ELF-1 (cell line): ENCODE measurements around the gene AZIN2.
"Not testable (repeated sequence)": the region's sequence is repeated elsewhere in the genome, so short reads cannot be mapped to it uniquely, and the experiment has no call there.

ENCODE experiments used
- DNase-seq: peaks from one replicate; pipeline ENCODE4 v3.0.0-alpha.2; 2016; ENCODE audit warnings: low read depth, low spot score

The AZIN2 gene

DNA sequence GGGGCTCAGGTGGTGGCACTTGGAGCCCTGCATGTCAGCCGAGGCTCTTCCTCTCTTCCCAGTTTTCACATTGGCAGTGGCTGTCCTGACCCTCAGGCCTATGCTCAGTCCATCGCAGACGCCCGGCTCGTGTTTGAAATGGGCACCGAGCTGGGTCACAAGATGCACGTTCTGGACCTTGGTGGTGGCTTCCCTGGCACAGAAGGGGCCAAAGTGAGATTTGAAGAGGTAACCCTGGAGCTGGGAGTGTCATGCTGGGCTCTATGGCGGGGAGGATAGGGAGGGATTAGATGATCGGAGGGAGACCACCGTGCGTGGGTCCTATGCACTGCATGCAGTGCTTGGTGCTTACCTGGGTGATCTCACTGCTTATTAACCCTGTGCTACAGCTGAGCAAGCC is 13.5 kb downstream of the AZIN2 start:
- DNase-seq = no peak

DNA sequence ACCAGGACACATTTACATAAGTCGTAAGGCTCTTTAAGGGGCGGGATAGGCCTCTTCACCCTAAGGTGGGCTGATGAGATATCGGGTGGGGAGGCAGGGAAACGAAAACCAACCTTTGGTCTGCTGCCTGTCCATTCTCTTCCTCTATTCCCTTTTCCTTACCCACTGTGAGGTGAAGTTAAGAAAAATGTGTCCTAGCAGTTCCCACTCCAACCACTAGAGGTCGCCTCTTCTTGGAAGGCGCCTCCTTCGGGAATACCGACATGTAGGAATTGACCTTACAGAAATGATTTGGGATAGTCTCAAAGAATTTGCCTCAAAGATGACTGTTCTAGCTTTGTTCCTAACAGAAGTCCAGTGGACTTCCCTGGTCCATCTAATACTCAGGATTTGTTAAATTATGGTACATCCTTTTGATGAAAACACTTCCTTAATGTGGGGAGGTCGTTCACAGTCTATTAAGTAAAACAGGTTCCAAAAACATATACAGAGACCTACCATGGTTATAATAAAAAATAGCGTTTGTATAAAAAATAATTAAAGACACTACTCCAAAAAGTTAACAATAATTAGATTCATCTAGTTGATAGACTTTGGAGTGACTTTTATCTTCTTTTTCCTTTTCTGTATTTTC is 14.1 kb downstream of the AZIN2 start:
- peak; percentile 77 for DNase-seq

DNA sequence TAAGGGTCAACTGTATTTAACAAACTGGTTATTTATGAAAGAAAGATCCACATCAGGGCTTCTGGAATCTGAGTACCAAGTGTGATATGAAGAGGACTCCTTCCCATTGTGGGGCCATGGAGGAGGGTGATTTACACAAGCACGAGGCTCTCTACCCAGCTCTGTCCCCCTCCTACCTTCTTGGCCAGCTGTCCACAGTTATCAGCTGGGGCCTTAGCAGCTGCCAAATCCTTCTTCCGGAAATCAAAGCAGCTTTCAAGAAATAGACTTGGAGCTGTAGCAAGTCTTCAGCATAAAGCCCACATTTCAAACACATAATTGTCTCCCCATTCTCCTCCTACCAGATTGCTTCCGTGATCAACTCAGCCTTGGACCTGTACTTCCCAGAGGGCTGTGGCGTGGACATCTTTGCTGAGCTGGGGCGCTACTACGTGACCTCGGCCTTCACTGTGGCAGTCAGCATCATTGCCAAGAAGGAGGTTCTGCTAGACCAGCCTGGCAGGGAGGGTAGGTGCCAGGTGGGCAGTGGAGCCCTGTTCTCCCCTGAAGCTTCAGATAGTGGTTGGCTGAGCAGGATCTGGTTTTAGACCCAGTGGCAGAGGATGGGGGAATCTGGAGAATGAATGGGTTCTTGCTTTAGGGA is 15.5 kb downstream of the AZIN2 start:
- no peak for DNase-seq

DNA sequence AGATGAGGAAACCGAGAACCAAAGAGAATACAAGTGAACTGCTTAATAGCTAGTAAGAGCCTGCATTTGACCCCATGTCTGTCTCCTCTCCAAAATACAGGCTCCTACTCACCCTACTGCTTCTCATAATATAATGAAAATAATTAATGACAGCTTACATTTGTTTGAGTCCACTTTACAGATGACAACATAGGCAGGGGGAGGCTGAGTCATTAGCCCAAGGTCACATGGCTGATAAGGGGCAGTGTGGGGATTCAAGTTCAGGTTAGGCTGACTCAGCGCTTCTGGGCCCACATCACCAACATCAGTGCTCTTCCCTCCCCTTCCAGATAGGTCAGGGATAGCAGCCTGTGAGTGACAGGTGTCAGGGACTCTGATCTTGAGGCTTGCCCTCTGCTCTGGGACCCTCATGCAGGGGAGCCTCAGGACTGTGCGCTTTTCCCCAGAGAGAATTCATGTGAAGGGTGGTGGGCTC is 16.2 kb downstream of the AZIN2 start:
- no peak for DNase-seq

DNA sequence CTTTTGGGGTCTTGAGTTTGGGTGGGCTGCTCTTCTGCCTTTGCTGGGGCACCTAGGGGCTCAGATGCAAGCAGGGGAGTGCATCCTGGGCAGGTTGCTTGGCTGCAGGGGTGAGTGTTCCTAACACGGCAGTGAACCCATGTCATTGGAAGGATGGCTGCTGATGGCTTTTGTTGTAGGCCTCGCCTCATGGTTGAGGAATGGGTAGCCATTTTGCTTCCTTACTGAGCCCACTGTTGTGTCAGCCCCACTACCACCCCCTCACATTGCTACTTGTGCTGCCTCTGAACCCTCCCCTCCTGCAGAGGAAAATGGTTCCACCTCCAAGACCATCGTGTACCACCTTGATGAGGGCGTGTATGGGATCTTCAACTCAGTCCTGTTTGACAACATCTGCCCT is 16.8 kb downstream of the AZIN2 start:
- no peak for DNase-seq

DNA sequence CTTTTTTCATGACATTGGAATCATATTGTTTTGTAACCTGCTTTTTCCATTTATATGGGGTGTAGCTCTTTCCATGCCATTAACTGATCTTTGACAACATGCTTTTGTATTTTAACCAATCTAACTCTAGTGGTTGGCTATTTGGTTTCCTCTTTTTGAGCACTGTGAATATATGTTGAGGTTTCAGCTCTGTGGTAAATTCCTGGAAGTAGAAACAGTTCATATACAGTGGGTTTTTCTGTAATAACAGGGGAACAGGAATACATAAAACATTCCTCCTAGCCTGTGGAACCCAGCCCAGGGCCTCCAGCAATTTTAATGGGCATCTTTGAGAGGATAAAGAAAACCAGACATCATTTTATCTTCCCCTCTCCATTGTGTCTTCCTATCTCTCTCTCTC is 17.4 kb downstream of the AZIN2 start:
- no peak for DNase-seq

DNA sequence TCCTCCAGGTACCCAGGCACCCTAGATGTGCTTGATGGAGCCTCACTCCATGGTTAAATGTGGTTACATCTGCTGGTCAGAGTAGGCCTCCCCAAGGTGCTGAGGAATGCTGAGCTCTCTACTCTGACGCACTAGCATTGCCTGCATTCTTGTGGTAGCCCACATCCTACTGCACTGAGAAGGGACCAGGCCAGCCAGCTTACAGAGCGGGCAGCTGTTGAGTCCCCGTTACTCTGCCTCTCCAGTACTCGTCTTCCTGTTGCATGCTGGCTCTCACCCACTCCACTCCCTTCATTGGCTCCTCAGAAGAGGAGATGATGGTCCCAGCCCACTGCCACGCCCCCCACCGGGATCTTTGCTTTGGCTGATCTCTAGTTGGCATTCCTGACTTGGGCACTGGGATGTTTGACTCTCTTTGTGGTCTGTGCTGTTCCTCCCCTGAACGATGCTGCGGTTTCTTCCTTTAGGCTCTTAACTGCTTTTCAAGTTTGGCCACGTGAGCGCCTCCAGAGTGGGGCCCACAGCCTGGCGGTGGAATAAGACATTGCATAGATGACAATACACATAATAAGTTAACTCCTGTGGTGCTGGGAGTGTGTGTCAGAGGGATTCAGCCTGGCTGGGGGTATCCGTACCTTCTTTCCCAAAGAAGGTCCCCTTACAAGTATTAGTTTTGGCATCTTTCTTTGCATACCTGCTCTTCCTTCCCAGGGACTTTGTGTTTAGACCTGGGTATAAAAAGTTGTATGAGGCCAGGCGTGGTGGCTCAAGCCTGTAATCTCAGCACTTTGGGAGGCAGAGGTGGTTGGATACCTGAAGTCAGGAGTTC is 18.6 kb downstream of the AZIN2 start:
- DNase-seq = peak; percentile 17

DNA sequence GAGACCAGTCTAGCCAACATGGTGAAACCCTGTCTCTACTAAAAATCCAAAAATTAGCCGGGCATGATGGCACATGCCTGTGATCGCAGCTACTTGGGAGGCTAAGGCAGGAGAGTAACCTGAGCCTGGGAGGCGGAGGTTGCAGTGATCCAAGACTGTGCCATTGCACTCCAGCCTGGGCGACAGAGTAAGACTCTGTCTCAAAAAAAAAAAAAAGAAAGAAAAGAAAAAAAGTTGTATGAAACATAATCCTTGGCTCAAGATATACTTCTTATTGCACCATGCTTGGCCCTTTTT is 19.1 kb downstream of the AZIN2 start:
- not testable (repeated sequence) for DNase-seq

DNA sequence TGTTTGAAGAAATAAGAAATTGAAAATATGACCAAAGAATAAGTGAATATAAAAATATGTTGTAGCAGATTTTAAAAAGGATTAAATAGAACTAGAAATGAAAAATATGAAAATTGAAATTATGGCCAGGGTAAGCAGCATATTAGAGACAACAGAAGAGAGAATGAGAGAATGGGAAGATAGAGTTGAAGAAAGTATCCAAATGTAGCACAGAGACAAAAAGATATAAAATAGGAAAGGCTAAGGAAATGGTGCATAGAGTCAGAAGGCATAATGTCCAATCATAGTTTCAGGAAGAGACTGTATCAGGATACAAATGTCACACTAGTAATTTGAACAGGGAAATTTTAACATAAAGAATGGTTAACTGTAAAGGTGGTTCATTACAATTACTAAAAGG is 29.5 kb downstream of the AZIN2 start:
- DNase-seq = no peak

DNA sequence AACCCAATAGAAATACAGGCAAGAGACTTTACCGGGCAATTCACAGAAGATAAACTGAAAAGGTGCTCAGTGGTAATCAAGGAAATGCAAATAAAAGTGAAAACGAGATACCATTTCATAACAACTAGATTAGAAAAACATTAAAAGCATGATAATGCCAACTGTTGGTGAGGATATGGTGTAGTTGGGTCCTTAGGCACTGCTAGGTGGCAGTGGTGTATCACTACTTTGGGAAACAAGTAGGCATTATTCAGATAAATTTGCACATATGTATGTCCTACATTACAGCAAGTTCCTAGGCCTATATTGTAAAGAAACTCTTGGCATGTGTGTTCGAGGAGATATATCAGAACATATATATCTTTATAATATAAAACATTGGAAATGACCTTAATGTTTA is 31.0 kb downstream of the AZIN2 start:
- DNase-seq = no peak

DNA sequence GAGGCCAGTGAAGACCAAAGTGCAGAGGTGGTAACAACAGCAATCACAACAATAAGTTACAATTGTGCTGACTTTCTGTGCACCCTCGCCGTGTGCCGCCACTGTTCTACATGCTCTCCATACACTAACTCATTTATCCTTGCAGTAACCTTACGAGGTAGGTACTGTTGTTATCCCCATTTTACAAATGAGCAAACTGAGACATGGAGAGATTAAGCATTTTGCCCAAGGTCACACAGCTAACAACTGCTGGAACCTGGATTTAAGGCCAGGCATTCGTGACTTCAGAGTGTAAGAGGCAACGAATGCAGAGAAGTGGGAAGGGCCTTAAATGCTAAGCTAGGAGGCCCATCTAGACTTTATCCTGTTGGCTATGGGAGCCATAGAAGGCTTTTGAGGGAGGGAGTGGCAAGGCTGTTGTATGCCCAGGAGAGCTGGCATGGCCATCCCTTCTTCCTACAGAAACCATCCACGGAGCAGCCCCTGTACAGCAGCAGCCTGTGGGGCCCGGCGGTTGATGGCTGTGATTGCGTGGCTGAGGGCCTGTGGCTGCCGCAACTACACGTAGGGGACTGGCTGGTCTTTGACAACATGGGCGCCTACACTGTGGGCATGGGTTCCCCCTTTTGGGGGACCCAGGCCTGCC is 36.6 kb downstream of the AZIN2 start:
- no peak for DNase-seq

DNA sequence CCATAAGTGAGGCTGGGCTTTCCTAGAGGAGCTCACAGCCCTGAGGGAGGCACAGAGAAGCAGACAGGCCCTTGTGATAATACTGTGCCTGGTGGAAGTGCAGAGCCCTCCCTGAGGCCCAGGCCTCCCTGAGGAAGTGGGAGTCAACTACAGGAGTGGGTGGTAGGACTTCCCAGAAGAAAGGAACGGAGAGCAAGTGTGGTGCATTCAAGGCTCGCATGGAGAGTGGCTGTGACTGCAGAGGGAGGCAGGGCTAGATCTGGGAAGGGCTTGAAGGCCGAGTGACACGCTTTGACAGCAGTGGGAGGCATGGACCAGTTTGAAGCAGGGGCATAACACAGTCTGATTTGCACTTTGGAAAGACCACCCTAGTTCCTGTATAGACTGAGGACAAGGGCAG is 37.3 kb downstream of the AZIN2 start:
- no peak for DNase-seq

DNA sequence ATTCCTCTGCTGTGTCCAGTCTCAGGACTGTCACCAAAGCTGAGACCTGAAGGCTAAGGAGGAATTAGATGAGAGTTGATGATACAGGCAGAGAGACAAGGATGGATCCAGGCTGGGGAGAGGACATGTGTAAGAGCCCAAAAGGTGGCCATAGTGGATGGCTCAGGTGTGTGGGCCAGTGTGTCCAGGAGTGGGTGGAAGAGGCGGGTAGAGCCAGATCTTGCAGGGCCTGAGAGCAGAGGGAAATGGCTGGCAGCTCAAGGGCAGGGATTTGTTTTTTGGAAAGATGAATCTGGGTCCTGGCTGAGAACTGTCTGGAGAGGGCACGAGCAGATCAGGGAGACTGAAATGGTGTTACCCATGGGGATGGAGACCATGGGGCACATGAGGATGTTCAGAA is 38.1 kb downstream of the AZIN2 start:
- no peak for DNase-seq

DNA sequence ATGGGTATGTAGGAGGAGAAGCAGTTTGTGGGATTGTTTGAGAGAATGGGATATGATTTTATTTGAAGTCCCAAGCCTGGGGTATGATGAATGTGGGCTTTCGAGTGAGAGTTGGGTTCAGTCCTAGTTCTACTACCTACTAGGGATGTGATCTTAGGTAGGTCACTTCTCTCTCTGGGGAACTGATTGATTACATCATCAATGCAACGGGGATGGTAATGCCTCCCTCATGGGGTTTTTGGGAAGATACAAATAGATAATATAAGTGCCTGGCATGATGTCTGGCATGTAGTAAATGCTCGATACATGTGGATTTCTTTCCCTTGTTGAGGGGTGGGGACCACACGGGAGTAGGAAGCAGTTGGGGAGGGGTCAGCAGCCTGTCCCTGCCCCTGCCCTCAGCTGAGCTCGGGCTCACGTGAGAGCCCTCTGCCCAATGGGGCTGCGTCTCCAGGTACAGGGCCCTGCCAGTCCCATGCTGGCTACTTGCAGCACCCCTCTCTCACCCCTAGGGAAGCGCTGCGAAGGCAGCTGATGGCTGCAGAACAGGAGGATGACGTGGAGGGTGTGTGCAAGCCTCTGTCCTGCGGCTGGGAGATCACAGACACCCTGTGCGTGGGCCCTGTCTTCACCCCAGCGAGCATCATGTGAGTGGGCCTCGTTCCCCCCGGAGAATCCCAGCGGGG is 38.7 kb downstream of the AZIN2 start:
- DNase-seq = no peak

DNA sequence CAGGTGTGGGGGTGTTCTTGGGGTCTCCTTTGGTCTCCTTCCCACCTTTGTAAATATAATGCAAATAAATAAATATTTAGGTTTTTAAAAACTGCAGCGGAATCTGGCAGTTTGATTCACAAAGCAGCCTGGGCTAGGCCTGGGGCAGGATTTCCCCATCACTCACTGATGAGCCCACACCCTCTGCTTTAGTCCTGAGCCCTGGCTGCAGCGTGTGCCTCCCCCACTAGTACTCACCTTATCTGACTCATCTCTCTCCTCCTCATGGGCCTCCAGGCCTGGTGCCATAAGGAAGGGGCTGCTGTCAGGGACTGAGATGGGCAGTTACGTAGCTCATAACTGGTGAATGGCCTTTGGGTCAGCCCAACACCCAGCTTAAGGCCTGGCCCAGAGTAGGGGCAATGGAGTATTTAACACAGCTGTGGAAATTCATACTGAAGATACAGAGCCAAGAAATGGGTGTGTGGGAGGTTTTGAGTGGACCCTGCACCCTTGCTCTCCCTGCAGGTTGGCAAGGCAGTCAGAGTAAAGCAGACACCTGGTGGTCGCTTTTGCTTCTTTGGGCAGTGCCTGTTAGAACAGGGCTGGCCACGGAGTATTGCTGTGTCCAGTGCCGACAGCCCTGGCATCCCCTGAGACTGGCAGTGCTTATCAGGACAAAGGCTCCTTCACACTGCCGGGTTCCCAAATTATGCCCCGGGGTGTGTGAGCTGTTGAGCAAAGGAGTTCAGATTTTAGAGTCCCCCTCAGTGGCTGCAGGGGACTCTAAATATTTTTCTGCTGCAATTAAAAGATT is 39.7 kb downstream of the AZIN2 start:
- no peak for DNase-seq

DNA sequence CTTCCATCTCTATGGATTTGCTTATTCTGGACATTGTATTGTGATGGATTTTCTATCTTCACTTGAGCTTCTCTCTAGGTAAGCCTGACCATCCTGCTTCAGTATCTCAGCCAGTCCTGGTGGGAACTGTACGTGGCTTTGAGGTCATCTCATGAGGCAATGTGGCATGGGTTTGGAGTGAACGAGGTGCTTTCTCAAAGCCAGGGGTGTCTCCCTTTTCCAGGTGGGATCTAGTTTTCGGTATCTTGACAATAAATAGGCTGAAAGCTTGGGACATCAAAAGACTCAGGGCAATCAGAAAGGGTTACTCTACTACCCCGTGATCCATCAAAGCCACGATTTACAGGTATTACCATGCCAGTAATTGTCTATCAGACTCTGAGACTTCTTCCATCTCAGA is 40.8 kb downstream of the AZIN2 start:
- DNase-seq = no peak

DNA sequence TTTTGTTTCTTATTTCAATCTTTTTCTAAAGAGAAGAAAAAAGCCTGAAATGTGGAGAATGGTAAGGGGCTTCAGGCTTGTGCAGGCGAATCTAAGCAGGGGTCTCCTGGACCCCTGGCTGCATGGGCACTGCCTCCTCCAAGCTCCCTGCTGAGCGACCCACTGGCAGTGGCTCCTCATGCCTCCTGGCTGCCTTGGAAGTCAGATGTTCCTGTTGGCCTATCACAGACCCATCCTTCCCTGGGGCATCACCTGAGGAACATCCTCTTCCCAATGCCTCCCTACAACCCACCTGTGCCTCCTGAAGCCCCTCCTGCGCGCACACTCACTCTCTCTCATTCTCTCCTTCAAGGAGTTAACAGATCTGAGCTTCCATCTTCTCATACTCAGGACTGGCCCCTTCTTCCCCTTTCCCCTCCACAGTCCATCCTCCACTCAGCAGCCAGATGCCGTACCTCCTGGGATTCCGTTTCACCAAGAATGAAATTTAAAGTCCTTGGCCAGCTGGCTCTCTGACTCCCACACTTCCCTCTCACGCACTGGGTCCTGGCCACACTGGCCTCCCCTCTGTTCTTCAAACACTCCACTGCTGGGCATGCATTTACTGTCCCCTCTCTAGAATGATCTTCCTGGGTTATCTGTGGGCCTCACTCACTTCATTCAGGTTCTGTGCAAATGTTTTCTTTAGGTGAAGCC is 41.7 kb downstream of the AZIN2 start:
- no peak for DNase-seq

DNA sequence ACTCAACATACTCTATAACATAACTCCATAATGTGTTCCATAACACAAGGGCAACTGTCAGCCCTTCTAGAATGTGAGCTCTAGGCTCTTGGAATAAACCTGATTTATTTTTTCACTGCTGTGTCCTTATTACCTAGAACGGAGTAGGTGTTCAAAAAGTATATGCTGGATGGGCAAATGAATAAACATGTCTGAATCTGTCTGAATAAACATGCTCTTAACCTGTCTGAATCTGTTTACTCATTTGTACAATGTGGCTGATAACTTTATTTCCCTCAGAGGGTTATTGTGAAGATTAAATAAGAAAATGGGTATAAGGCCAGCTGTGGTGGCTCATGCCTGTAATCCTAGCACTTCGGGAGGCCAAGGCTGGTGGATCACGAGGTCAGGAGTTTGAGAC is 42.3 kb downstream of the AZIN2 start:
- no peak for DNase-seq

DNA sequence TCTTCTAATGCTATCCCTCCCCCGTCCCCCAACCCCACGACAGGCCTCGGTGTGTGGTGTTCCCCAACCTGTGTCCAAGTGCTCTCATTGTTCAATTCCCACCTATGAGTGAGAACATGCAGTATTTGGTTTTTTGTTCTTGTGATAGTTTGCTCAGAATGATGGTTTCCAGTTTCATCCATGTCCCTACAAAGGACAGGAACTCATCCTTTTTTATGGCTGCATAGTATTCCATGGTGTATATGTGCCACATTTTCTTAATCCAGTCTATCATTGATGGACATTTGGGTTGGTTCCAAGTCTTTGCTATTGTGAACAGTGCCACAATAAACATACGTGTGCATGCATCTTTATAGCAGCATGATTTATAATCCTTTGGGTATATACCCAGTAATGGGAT is 43.7 kb downstream of the AZIN2 start:
- DNase-seq = not testable (repeated sequence)

DNA sequence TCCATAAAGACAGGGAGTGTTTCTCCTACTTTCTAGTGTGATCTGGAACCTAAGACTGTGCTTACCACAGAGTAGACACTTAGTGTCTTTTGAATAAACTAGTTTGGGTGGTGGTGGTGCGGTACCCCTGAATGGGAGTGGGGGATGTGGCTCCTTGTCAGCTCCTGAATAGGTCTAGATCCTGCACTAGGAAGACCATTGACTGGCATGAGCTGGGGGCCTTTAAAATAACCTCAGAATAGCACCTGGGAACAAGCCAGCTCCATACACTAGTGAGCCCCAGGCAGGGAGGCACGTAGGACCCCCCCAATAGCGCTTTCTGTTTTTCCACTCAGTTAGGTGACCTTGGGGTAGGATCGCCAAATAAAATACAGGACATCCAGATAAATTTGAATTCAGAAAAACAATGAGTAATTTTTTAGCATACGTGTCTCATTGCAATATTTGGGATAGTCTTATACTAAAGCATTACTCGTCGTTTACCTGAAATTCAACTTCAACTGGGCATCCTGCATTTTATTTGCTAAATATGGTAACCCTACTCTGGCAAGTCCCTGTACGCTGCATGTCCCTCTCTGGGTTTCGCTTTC is 45.6 kb downstream of the AZIN2 start:
- no peak for DNase-seq
